Measurements from ENCODE around the gene PAPOLG.

Gene PAPOLG

DNA sequence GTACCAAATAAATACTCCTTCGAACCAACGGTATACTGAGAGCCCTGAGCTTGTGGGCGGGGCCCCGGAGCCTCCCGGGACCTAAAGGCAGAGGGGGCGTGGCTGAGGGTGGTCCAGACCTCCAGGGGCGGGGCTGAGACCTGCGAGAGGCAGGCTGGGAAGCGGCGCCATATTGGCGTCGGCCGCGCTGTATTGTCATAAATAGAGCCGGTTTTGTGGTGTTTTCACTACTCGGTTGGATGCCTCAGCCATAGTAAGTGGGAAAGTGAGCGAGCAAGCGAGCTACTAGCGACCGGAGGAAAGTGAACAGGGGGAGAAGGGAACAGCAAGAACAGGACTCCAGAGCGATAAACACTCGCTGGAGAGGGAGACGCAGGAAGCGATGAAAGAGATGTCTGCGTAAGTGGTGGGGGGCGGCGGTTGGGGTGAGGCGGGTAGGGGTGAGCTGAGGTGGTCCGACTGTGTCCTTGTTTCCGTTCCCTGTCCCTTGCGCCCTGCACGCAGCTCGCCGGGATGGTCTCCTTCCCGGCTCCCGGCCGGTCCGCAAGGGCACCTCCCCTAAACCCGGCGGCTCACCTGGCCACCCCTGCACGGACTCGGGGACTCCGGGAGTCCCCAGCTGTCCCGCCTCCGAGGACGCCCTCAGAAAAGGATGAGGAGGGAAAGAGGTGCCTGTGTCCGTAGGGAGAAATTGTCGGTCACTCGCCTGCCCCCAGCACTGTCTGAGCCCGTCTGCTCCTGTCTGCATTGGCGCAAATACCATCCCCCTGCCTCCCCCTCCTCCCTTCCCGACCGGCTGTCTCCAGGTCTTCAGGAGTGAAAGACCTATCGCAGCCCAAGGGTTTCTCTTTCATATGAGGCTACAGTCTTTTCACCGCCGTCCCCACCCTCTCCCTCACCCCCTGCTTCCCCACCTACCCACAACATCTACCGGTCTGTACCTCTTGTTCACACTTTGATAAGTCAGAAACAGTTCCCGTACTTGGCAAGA, at the start of gene PAPOLG:
Gene PAPOLG (plus strand): TSS at position 172 of the 991 bp plus-strand sequence. CDS start 211 bp downstream, at position 383.
- DNase-seq (ENCODE audit: insufficient read length, low spot score) (peak; percentile 91), FAIRE-seq (peak; percentile 98)

DNA sequence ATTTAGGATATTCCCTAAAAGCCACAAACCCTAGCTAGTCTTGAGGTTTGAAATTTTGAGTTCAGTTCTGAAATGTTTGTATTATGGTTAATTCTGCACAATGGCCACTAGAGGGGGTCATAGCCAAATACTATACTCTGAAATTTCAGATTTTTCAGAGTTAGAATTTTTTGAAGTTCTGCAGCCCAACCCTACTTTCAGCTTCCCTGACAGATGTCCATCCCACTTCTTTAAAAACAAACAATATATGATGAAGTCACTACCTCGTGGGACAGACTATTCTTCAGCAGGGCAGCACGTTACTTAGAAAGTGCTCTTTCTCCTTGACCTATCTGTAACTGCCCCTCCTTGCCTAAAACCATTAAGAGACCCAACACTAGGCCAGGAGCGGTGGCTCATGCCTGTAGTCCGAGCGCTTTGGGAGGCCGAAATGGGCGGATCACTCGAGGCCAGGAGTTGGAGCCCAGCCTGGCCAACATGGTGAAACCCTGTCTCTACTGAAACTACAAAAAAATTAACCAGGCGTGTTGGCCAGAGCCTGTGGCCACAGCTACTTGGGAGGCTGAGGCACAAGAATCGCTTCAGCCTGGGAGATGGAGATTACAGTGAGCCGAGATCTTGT, 48.2 kb upstream of the PAPOLG start:
- FAIRE-seq (peak; percentile 72), DNase-seq (ENCODE audit: insufficient read length, low spot score) (peak; percentile 35)

DNA sequence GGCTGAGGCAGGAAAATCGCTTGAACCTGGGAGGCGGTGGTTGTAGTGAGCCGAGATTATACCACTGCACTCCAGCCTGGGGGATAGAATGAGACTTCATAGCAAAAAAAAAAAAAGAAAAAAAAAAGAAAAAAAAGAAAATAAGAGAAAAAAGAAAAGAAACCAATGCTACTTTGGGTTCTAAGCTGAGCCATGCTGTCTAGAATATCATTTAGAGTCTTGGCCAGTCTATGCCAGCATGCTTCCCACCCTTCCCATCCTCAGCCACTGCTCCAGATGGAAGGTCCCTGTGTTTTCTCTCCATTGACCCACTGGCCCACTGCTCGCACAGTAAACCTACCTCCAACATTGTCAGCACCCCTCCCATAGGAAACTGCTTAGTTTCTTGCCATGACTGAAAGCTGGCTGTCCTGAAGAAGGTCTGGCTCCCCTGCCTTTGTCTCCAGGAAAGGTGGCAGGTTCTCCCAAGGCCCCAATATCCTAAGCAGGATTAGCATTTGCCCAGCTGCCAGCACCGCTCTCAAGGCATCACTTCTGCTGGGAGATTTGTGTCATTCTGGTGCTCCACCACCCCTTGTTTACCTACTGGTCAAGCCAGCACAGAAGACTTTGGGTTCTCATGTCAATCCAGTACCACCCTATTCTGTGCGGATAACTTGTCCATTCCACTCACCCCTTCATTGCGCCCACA, 47.3 kb upstream of the PAPOLG start:
- DNase-seq (ENCODE audit: insufficient read length, low spot score) (no peak), FAIRE-seq (no peak)

DNA sequence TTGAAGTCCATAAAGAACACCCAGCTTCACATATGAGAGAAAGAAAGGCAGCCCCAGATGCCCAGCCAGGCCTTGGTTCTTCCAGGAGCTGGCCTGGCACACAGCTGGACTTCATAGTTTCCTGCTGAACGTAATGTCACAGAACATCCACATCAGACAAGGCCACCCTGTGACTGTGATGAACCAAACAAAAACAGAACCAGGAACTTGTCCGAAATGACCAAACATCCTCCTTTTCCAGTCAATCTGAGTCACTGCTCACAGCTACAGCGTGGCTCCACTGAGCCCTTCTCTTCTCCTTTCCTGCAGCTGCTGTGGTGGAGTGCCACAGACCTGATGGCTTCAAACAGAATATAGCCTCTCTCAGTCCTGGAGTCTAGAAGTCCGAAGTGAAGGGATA, 45.4 kb upstream of the PAPOLG start:
- DNase-seq (ENCODE audit: insufficient read length, low spot score), result no peak
- FAIRE-seq, result no peak

DNA sequence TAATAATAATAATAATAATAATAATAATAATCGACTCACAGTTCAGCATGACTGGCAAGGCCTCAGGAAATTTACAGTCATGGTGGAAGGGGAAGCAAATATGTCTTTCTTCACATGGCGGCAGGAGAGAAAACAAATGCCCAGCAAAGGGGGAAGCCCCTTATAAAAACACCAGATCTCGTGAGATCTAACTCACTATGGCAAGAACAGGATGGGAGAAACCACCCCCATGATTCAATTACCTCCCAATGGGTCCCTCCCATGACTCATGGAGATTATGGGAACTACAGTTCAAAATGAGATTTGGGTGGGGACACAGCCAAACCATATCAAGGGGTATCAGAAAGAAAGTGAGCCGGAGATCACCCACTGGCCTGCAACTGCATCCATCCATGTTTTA, 40.5 kb upstream of the PAPOLG start:
- DNase-seq (ENCODE audit: insufficient read length, low spot score), result no peak
- no peak for FAIRE-seq

DNA sequence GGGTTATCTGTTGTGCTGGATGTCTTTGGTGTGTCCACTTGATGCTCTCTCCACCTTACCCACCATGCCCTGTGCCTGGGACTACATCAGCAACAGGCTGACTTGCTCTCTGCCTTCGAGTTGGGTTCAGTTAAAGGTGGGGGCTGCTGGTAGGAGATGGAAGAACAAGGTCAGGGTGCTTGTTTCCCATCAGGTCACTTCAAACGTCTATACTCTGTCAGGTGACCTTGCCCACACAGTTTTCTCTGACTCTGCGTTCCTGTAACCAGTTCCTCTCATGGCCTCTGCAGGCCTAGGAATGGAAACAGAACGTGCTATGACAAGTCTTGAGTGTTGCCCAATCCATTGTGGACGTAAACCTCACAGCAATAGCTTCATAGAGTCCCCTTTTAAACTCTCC, 38.4 kb upstream of the PAPOLG start:
- no peak for DNase-seq (ENCODE audit: insufficient read length, low spot score)

DNA sequence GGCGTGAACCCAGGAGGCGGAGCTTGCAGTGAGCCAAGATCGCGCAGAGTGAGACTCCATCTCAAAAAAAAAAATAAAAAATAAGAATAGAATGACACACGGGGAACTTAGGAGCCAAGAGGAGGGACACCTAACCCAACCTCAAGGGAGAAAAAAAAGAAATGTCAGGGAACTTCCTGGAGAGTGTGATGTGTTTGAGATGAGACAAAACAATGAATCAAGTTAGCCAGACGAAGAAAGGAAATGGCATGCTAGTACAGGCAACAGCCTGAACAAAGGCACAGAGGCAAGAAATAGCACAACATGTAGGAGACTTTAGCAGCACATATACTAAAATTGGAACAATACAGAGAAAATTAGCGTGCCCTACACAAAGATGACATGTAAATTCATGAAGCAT, 36.7 kb upstream of the PAPOLG start:
- no peak for DNase-seq (ENCODE audit: insufficient read length, low spot score)

More for the DNA sequence above, 38.4 kb upstream of the PAPOLG start:
- no peak for FAIRE-seq

DNA sequence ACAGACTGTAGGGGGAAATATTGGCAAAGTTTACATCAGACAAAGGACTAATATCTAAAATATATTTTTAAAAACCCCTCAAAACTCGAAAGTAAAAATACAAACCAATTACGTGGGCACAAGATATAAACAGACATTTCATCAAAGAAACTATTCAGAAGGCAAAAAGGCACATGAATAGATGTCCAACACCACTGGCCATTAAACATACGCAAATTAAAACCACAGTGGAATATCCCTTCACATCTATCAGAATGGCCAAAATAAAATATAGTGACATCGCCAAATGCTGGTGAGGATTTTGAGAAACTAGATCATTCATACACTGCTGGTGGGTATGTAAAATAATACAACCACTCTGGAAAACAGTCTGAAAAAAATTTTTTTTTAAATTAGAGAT, 30.6 kb upstream of the PAPOLG start:
- no peak for DNase-seq (ENCODE audit: insufficient read length, low spot score)
- FAIRE-seq, result no peak

More for the DNA sequence above, 36.7 kb upstream of the PAPOLG start:
- FAIRE-seq, result no peak

DNA sequence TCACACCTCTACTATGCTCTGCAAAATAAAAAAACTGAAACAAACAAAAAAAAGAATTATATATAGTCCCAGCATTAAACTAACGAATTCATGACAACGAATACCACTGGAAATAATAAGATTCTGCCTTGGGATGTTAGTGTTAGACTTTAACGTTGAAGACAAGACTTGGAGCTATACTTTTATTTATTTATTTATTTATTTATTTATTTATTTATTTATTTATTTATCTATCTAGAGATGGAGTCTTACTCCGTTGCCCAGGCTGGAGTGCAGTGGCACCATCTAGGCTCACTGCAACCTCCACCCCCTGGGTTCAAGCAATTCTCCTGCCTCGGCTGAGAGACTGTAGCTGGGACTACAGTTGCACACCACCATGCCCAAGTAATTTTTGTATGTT, 27.2 kb upstream of the PAPOLG start:
- no peak for DNase-seq (ENCODE audit: insufficient read length, low spot score)
- FAIRE-seq, result no peak

DNA sequence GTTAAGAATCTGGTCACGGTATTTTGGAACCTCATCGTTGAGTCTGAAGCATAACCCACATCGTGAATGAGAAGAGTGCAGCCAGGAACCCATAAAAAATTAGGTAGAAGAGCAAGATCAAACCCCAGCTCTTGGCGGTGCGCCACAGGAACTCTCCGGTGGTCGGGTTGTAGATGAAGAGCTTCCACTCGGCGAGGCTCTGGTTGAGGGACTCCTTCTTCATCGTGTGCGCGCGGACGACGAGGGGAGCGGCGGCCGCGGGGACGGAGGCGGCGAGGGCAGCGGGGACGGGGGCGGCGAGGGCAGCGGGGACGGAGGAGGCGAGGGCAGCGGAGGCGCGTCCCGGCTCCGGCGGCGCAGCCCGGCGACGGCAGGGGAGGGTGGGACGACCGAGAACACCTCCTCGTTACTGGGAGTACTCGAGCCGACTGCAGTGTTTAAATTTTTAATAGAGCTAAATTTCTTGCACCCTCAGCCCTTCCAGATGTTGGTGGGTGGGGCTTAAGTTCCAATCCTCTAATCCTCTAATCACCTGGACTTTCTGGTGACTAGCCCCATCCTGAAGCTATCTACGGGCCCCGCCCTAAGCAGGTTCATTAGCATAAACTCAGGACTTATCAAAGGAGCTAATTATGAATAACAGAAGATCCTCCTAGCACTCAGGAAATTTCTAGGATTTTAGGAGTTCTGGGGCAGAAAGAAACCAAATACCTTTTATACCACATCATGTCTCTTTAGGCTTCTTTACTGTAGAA, 20.4 kb upstream of the PAPOLG start:
- DNase-seq (ENCODE audit: insufficient read length, low spot score) (no peak), FAIRE-seq (no peak)

DNA sequence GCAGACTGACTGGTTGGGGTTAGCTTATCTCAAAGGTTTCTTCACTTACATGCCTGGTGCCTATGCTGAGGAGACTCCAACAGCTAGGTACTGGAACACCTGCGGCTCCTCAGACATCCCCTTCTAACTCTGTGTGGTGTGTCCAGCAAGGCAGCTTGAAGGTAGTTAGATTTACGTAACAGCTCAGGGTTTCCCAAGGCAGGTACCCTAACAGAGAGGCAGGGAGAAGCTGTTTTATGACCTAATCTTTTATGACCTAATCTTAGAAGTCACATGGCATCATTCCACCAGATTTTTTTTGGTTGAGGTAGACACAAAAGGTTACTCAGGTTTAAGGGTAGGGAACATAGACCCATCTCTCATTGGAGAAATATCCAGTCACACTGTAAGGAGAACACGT, 17.4 kb upstream of the PAPOLG start:
- DNase-seq (ENCODE audit: insufficient read length, low spot score) (no peak), FAIRE-seq (no peak)

DNA sequence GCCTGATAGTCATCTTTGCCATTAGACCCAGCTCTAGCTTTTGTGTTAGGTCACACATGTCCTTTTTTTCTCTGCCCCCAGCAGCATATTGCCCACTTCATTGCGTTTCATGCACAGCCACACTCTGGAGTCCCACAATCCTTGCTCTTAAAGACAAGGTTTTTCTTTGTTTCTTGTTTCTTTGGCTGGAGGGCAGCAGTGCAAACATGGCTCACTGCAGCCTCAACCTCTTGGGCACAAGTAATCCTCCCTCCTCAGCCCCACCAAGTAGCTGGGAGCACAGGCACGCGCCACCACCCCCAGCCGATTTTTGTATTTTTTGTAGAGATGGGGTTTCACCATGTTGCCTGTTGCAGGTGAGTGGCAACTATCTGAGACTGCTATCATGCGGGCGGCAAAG, 16.9 kb upstream of the PAPOLG start:
- FAIRE-seq, result no peak
- DNase-seq (ENCODE audit: insufficient read length, low spot score), result no peak

DNA sequence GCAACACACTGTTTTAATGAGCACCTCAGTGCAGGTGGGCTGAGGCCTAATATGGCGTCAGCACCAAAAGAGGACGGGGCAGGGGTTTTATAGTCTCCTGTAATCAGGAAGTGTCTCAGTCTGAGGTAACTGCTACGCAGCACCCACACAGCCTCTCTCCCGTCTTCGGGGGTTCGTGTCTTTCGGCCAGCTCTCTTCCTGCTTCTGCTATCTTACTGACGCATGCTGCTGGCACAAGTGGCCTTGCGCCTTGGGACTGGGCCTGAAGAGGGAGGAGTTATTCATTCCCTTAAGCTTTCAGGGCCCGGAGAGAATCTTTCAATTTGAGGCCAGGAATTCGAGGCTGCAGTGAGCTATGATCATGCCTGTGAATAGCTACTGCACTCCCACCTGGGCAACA, 14.5 kb upstream of the PAPOLG start:
- DNase-seq (ENCODE audit: insufficient read length, low spot score) (no peak), FAIRE-seq (no peak)

DNA sequence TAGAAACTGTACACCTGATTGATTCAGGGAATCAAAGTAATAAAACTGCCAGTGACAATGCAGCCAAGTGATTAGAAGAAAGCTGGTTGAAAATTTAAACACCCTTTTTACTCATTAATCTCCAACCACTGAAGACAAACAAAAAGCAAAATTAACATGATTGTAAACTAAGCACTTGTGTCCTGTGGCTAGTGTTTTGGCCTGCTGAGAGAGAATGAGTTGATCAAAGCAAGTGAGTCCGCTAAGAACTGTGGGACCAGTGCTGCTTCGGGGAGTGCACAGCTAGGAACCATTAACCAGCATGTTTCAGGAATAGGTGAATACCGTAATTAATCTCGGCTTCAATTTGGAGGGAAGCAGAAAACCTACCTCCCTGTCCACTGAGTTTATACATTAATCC, 13.6 kb upstream of the PAPOLG start:
- DNase-seq (ENCODE audit: insufficient read length, low spot score) (no peak), FAIRE-seq (no peak)

DNA sequence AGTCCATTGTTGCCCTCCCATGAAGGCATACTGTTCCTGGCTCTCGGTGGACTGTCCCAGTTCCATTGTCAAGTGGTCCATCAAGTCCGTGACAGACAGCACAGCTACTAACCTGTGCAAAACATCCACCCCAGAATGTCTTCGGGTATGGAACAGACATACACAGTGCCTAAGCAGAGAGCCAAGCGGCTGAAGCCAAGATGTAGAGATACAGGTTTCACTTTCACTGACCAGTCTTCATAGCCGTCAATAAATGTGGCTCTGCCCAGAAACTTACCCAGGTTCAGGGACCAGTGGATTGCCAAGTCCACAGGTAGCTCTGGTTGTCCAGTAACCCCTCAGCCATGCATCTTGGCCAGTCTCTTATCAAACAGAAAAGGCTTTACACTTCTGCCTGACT, 10.7 kb upstream of the PAPOLG start:
- DNase-seq (ENCODE audit: insufficient read length, low spot score) (no peak), FAIRE-seq (no peak)

DNA sequence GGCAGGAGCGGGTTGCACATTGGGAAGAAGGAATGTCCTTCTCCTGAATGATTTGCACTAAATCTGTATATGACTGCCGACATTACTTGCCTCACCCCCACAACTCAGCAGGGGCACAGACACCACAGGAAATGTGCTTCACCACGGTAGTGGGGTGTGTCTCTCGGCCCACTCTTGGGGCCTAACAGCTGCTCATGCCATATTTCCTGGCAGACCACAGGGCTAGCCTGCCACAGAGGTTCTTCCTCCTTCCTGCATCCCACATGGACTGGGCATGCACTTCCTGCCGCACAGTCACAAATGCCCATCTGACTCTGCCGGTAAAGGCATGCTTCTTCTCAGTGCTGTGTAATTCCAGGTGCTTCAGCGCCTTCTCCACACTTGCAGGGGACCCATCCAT, 10.3 kb upstream of the PAPOLG start:
- no peak for FAIRE-seq
- no peak for DNase-seq (ENCODE audit: insufficient read length, low spot score)

DNA sequence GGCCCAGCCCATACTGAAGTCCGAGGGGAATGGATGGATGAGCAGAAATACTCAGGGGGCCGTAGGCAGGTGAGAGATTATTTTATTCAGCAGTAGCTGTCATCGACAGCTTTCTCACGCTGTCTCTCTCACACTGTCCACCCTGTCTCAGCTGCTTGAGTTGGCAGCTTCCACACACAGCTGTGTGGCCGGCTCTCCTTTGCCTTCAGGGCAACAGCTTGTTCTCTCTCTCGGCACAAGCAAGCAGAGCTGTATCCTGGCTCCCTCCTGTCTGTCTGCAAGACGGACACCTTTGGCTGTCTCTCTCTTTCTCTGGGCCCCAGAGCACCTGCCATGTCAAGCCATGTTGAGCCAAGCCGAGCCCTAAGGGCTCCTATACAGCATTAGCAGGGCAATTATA, 9.8 kb upstream of the PAPOLG start:
- DNase-seq (ENCODE audit: insufficient read length, low spot score) (no peak), FAIRE-seq (no peak)

DNA sequence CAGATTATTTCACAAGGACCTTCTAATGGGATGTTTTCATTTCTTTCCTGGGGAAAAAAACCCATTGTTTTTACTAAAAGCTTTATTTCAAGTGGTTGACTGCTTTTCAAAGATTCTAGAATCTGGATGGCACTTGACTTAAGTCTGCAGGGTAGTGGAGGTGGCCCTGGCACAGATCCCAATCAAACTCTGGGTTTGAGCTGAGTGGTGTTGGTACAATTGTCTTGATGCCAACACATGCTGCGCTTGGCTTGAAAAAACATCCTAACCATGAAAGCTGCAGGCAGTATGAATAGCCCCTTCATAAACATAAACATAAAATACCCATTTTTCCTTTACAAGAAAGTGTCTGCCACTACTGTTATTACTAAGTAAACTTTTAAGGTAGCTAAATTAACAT, 3.6 kb downstream of the PAPOLG start:
- DNase-seq (ENCODE audit: insufficient read length, low spot score), result no peak

DNA sequence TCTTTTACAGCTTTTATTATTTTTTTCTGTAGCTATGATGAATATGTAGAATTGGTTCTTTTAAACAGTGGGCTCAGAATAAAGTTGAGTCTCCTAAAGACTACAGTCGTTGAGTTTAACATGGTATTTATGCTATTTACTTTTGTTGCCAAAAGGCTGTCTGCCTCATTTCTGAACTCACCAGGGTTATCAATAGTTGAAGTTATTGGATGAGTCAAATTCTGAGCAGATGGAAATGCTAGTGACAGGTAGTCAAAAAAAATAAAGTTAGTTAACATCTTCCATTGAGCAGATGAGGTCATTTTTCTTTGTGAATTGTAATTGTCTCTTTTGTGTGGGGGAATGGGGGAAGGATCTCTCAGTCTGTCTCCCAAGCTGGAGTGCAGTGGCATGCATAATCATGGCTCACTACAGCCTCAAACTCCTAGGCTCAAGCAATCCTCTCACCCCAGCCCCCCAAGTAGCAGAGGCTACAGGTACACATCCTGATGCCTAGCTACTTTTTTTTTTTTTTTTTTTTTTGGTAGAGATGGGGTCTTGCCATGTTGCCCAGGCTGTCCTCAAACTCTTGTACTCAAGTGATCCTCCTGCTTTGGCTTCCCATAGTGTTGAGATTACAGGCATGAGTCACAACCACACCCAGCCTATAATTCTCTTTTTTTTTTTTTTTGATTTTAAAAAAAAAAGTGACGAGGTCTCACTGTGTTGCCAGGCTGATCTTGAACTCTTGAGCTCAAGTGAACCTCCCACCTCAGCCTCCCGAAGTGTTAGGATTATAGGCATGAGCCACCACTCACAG, 8.9 kb downstream of the PAPOLG start:
- FAIRE-seq, result no peak
- DNase-seq (ENCODE audit: insufficient read length, low spot score), result no peak

More for the DNA sequence above, 3.6 kb downstream of the PAPOLG start:
- no peak for FAIRE-seq

DNA sequence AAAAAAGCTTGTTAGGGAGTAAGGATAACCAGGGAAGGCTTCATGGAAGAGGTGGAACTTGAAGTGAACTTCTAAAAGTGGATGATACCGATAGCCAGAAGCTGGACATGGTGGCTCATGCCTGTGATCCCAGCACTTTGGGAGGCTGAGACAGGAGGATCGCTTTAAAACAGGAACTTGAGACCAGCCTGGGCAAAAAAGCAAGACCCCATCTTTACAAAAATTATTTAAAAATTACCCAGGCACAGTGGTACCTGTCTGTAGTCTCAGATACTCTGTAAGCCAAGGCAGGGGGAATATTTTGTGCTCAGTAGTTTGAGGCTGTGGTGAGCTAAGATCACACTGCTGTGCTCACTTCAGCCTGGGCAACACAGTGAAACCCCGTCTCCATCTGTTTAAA, 10.2 kb downstream of the PAPOLG start:
- FAIRE-seq (no peak), DNase-seq (ENCODE audit: insufficient read length, low spot score) (no peak)
